HepG2 (cell line): ENCODE measurements around the gene TSC22D4. TPM values are rescaled to one million over a fixed set of nuclear protein-coding genes. Genes with fewer than 3 reads are reported as not detected.

ENCODE experiments used
- E2F2 ChIP-seq: sonication (generic); formaldehyde crosslinking; IDR thresholded peaks from 2 replicates; pipeline ENCODE4 v1.4.0; 2020; ENCODE audit warnings: missing genetic modification reagents, borderline replicate concordance
- IKZF1 ChIP-seq: fragments of 450-650 bp; IDR thresholded peaks from 2 replicates; pipeline ENCODE4 v1.7.1; 2016
- ISL2 ChIP-seq: sonication (generic); formaldehyde crosslinking; IDR thresholded peaks from 2 replicates; pipeline ENCODE4 v1.5.0; 2020; ENCODE audit warnings: missing genetic modification reagents
- POLR2G ChIP-seq: fragments of 200-400 bp; formaldehyde crosslinking; IDR thresholded peaks from 2 replicates; pipeline ENCODE4 v1.6.1; 2018; ENCODE audit warnings: mild to moderate bottlenecking, low read depth, low read length, moderate library complexity
- TBL1XR1 ChIP-seq: fragments of 150-350 bp; IDR thresholded peaks from 2 replicates; pipeline ENCODE4 v1.6.1; 2014; ENCODE audit warnings: borderline replicate concordance, low read length; ENCODE audit not compliant: partially characterized antibody
- TRIM24 ChIP-seq: sonication (generic); formaldehyde crosslinking; IDR thresholded peaks from 2 replicates; pipeline ENCODE4 v1.8.0; 2022; ENCODE audit warnings: mild to moderate bottlenecking, missing genetic modification reagents
- ZBTB1 ChIP-seq: sonication (generic); formaldehyde crosslinking; IDR thresholded peaks from 2 replicates; pipeline ENCODE4 v1.4.0; 2020; ENCODE audit warnings: missing genetic modification reagents, borderline replicate concordance
- ZBTB44 ChIP-seq: sonication (generic); formaldehyde crosslinking; IDR thresholded peaks from 2 replicates; pipeline ENCODE4 v1.4.0; 2020; ENCODE audit warnings: missing genetic modification reagents
- ZNF503 ChIP-seq: sonication (generic); formaldehyde crosslinking; IDR thresholded peaks from 2 replicates; pipeline ENCODE4 v1.4.0; 2020; ENCODE audit warnings: missing genetic modification reagents
- ZNF556 ChIP-seq: sonication (generic); formaldehyde crosslinking; IDR thresholded peaks from 2 replicates; pipeline ENCODE4 v1.4.0; 2020; ENCODE audit warnings: mild to moderate bottlenecking, missing genetic modification reagents, borderline replicate concordance
- ZNF605 ChIP-seq: sonication (generic); formaldehyde crosslinking; IDR thresholded peaks from 2 replicates; pipeline ENCODE4 v1.8.0; 2022; ENCODE audit warnings: mild to moderate bottlenecking, missing genetic modification reagents
- ZNF674 ChIP-seq: sonication (generic); formaldehyde crosslinking; IDR thresholded peaks from 2 replicates; pipeline ENCODE4 v1.5.0; 2020; ENCODE audit warnings: low read depth, mild to moderate bottlenecking, missing genetic modification reagents
- polyA plus RNA-seq, 8 experiments: library from polyadenylated mRNA; depleted of rRNA in 3 of 8; stranded (reverse) in 7 of 8; unstranded in 1 of 8; fragments of >200 nt; fragmentation: Illumina TruSeq in 4 of 8; extraction: Trizol in 4 of 8; gene quantifications; 2 replicates each; pipeline versions ENCODE4 v1.2.1 to v1.2.3, GENCODE V29; 2011 to 2016; ENCODE audit warnings: low read depth in 4 of 8, missing spikeins in 1 of 8, mixed read lengths in 1 of 8; ENCODE audit not compliant: insufficient read depth in 1 of 8
- total RNA-seq, 5 experiments: library from RNA; depleted of rRNA; stranded (reverse); fragments of >200 nt; fragmentation: Illumina TruSeq; extraction: Trizol; gene quantifications; 2 replicates each; pipeline ENCODE4 v1.2.3, GENCODE V29; 2016; ENCODE audit warnings: low read depth in 1 of 5
- TF ChIP-seq, protein P1 (sequence below): sonication (generic); formaldehyde crosslinking; IDR thresholded peaks from 2 replicates; pipeline ENCODE4 v1.5.0; 2020; ENCODE audit warnings: mild to moderate bottlenecking, missing genetic modification reagents
- TF ChIP-seq, protein P2 (sequence below): sonication (generic); formaldehyde crosslinking; IDR thresholded peaks from 2 replicates; pipeline ENCODE4 v1.4.0; 2020; ENCODE audit warnings: mild to moderate bottlenecking, missing genetic modification reagents
- TF ChIP-seq, protein P3 (sequence below): sonication (generic); formaldehyde crosslinking; IDR thresholded peaks from 2 replicates; pipeline ENCODE4 v1.8.0; 2022; ENCODE audit warnings: missing genetic modification reagents, mild to moderate bottlenecking, inconsistent platforms, borderline replicate concordance
- TF ChIP-seq, protein P4 (sequence below): sonication (generic); formaldehyde crosslinking; IDR thresholded peaks from 2 replicates; pipeline ENCODE4 v1.9.0; 2022; ENCODE audit warnings: low read depth, missing genetic modification reagents

TSC22D4 gene
- total and polyA plus RNA-seq, 2 of the 13 experiments (the other 11 are each of a cell fraction or from before 2014, with no cell fraction given), result 7.7 to 8.7 TPM

GRCh38 chr7:100482728-100483089 lies 3.7 kb upstream of the TSC22D4 start (continued):
- TF ChIP-seq ZNF674 (CRISPR knock-in tag) (no peak), ZNF503 (CRISPR knock-in tag) (0 out of 2 replicates have a peak, but pooled peaks have one; percentile 33), E2F2 (CRISPR knock-in tag) (no peak), ZNF605 (CRISPR knock-in tag) (no peak), TBL1XR1 (no peak), ISL2 (0 out of 2 replicates have a peak, but pooled peaks have one; percentile 13), POLR2G (no peak), IKZF1 (no peak), ZBTB44 (CRISPR knock-in tag) (no peak), ZBTB1 (CRISPR knock-in tag) (no peak), TRIM24 (no peak), ZNF556 (CRISPR knock-in tag) (no peak)
- TF ChIP-seq, protein P1, sequence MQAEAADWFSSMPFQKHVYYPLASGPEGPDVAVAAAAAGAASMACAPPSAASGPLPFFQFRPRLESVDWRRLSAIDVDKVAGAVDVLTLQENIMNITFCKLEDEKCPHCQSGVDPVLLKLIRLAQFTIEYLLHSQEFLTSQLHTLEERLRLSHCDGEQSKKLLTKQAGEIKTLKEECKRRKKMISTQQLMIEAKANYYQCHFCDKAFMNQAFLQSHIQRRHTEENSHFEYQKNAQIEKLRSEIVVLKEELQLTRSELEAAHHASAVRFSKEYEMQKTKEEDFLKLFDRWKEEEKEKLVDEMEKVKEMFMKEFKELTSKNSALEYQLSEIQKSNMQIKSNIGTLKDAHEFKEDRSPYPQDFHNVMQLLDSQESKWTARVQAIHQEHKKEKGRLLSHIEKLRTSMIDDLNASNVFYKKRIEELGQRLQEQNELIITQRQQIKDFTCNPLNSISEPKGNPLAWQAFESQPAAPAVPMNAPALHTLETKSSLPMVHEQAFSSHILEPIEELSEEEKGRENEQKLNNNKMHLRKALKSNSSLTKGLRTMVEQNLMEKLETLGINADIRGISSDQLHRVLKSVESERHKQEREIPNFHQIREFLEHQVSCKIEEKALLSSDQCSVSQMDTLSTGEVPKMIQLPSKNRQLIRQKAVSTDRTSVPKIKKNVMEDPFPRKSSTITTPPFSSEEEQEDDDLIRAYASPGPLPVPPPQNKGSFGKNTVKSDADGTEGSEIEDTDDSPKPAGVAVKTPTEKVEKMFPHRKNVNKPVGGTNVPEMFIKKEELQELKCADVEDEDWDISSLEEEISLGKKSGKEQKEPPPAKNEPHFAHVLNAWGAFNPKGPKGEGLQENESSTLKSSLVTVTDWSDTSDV, result no peak
- TF ChIP-seq, protein P2, sequence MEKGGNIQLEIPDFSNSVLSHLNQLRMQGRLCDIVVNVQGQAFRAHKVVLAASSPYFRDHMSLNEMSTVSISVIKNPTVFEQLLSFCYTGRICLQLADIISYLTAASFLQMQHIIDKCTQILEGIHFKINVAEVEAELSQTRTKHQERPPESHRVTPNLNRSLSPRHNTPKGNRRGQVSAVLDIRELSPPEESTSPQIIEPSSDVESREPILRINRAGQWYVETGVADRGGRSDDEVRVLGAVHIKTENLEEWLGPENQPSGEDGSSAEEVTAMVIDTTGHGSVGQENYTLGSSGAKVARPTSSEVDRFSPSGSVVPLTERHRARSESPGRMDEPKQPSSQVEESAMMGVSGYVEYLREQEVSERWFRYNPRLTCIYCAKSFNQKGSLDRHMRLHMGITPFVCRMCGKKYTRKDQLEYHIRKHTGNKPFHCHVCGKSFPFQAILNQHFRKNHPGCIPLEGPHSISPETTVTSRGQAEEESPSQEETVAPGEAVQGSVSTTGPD (CRISPR knock-in tag), result no peak
- TF ChIP-seq, protein P3, sequence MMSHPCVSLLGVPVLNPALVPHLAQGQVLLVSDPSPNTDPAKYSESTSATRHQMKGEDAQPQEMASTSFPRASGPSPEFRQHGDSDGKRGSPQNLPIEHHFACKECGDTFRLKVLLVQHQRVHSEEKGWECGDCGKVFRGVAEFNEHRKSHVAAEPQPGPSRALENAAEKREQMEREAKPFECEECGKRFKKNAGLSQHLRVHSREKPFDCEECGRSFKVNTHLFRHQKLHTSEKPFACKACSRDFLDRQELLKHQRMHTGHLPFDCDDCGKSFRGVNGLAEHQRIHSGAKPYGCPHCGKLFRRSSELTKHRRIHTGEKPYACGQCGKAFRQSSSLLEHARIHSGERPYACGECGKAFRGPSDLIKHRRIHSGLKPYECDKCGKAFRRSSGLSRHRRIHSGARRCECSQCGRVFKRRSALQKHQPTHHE (CRISPR knock-in tag), result no peak
- TF ChIP-seq, protein P4, sequence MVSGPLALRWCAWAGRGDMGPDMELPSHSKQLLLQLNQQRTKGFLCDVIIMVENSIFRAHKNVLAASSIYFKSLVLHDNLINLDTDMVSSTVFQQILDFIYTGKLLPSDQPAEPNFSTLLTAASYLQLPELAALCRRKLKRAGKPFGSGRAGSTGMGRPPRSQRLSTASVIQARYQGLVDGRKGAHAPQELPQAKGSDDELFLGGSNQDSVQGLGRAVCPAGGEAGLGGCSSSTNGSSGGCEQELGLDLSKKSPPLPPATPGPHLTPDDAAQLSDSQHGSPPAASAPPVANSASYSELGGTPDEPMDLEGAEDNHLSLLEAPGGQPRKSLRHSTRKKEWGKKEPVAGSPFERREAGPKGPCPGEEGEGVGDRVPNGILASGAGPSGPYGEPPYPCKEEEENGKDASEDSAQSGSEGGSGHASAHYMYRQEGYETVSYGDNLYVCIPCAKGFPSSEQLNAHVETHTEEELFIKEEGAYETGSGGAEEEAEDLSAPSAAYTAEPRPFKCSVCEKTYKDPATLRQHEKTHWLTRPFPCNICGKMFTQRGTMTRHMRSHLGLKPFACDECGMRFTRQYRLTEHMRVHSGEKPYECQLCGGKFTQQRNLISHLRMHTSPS, result 0 out of 2 replicates have a peak, but pooled peaks have one; percentile 16
